Measurements from ENCODE around the gene PDCL3.

PDCL3 gene

DNA sequence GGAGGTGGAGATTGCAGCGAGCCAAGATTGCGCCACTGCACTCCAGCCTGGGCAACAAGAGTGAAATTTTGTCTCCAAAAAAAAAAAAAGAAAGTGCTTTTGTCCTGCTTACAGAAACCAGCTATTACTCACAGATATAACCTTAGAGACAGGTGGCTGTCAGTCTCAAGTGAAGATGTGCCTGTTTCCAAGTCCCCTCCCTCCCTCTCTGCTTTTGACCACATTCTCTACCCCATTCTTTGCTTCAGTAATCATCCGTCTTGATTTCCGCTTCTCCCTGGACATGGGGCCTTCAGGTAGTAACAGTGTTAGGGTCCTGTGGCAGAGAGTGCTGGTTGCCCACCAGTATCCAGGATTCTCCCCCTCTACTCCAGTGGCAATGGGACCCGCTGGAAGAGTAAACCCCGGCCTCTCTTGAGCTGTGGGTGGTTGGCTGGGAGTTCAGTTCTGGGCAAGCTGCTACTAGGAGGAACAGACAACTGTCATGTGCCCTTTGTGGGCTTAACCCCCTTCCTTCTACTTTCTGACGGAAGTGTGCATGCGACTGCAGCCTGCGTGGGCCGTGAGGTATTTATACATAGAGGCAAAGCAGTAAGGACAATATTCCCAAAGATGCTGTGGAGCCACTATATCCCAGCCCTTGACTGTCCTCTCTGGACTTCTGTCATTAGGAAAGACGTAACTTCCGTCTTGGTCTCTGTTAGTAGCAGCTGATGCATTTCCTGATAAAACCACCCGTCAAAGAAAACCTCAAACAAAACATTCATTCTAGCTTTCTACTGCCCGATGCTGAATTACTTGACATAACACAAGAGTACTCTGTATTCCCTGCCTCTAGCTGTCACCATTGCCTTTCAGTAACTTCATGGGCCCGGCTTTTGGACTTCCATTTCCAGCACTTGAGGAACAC, 17.8 kb downstream of the PDCL3 start:
- no peak overlapping the region for H2AFZ ChIP-seq (ENCODE audit: insufficient read depth, low read length, poor library complexity)
- H3K79me1 ChIP-seq (ENCODE audit: low read length), result no peaks in the 10 kb centered on the region
- no peak overlapping the region for H2BK12ac ChIP-seq (ENCODE audit: low read length)
- no peak overlapping the region for H2BK120ac ChIP-seq (ENCODE audit: insufficient read depth, low read length, poor library complexity)
- H3K4me1 ChIP-seq (ENCODE audit: control insufficient read depth in 1 of 2, insufficient read depth in 2 of 2, low read length in 2 of 2), result no peaks in the 10 kb centered on the region
- WGBS (ENCODE audit: extremely low coverage, insufficient coverage, insufficient read length), result no CpG with 5 or more reads among the region's 15 CpGs
- no peak overlapping the region for H4K91ac ChIP-seq (ENCODE audit: low read depth, low read length)
- no peak overlapping the region for H3K14ac ChIP-seq (ENCODE audit: low read length)
- H3K9ac ChIP-seq (ENCODE audit: low read length), result no peak overlapping the region
- no peaks in the 10 kb centered on the region for H3K27me3 ChIP-seq (ENCODE audit: insufficient read depth, low read length)
- no peak overlapping the region for H3K4me3 ChIP-seq (ENCODE audit: low read depth, low read length)
- no peak overlapping the region for H4K8ac ChIP-seq (ENCODE audit: low read depth, low read length)
- peaks cover 3% of the 10 kb centered on the region in 2 experiments for H3K36me3 ChIP-seq (ENCODE audit: control insufficient read depth in 1 of 2, insufficient read depth in 2 of 2, low read length in 2 of 2)
- H3K4me2 ChIP-seq (ENCODE audit: low read length), result no peak overlapping the region
- no peak overlapping the region for H4K12ac ChIP-seq (ENCODE audit: low read depth, low read length)
- no peak overlapping the region for H2AK5ac ChIP-seq (ENCODE audit: low read length)
- DNase-seq, result no peak
- H3K79me2 ChIP-seq (ENCODE audit: control insufficient read depth, insufficient read depth, low read length, poor library complexity), result no peaks in the 10 kb centered on the region
- no peak overlapping the region for H2BK5ac ChIP-seq (ENCODE audit: low read depth, low read length, poor library complexity)
- H3K23ac ChIP-seq (ENCODE audit: low read length), result no peak overlapping the region
- H3K18ac ChIP-seq (ENCODE audit: low read length), result no peak overlapping the region
- no peak overlapping the region for H3K4ac ChIP-seq (ENCODE audit: low read depth, low read length)
- no peak overlapping the region for H3K27ac ChIP-seq (ENCODE audit: low read depth, low read length)
- H3K9me3 ChIP-seq (ENCODE audit: insufficient read depth, low read depth, low read length), result no peaks in the 10 kb centered on the region

DNA sequence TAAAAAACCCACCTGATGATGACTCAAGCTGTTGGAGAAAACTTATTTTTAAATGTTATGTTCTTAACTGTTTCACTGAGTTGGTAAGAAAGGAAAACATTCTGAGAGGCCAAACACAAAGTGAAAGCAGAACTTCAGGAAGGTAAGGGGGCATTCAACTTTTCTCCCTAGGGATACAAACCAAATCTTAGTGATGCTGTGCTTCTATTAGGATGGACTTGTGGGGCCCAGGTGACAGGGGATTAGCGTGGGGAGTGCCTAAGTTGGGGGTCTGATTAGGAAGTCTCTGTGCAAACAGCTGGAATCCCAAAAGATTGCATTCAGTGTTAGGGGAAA, 18.5 kb downstream of the PDCL3 start:
- Histone ChIP-seq H3K36me3 (ENCODE audit: control insufficient read depth in 1 of 2, insufficient read depth in 2 of 2, low read length in 2 of 2) (peaks cover 3% of the 10 kb centered on the region in 2 experiments), H3K14ac (ENCODE audit: low read length) (no peak overlapping the region), H4K12ac (ENCODE audit: low read depth, low read length) (no peak overlapping the region), H3K23ac (ENCODE audit: low read length) (no peak overlapping the region), H2BK5ac (ENCODE audit: low read depth, low read length, poor library complexity) (no peak overlapping the region), H3K79me2 (ENCODE audit: control insufficient read depth, insufficient read depth, low read length, poor library complexity) (no peaks in the 10 kb centered on the region), H2AK5ac (ENCODE audit: low read length) (no peak overlapping the region), H2BK12ac (ENCODE audit: low read length) (no peak overlapping the region), H3K4me3 (ENCODE audit: low read depth, low read length) (no peak overlapping the region), H3K9ac (ENCODE audit: low read length) (no peak overlapping the region), H2AFZ (ENCODE audit: insufficient read depth, low read length, poor library complexity) (no peak overlapping the region), H3K18ac (ENCODE audit: low read length) (no peak overlapping the region), H3K4ac (ENCODE audit: low read depth, low read length) (no peak overlapping the region), H4K91ac (ENCODE audit: low read depth, low read length) (no peak overlapping the region), H3K79me1 (ENCODE audit: low read length) (no peaks in the 10 kb centered on the region), H3K9me3 (ENCODE audit: insufficient read depth, low read depth, low read length) (no peaks in the 10 kb centered on the region), H3K27me3 (ENCODE audit: insufficient read depth, low read length) (no peaks in the 10 kb centered on the region), H3K4me1 (ENCODE audit: control insufficient read depth in 1 of 2, insufficient read depth in 2 of 2, low read length in 2 of 2) (no peaks in the 10 kb centered on the region), H4K8ac (ENCODE audit: low read depth, low read length) (no peak overlapping the region), H3K27ac (ENCODE audit: low read depth, low read length) (no peak overlapping the region), H2BK120ac (ENCODE audit: insufficient read depth, low read length, poor library complexity) (no peak overlapping the region), H3K4me2 (ENCODE audit: low read length) (no peak overlapping the region)
- DNase-seq, result no peak
- no CpG with 5 or more reads among the region's 1 CpG for WGBS (ENCODE audit: extremely low coverage, insufficient coverage, insufficient read length)

DNA sequence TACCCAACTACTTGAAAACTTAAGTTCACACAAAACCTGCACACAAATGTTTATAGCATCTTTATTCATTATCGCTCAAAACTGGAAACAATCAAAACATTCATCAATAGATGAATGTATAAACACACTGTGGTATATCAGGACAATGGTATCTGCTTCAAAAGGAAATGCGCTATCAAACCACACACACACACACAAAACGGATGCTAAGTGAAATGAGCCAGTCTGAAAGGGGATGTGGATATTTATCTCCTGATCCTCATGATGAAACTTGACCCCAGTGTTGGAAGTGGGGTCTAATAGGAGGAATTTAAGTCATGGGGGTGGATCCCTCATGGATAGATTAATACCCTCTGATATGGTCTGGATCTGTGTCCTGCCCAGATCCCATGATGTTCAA, 22.0 kb downstream of the PDCL3 start:
- H3K9me3 ChIP-seq (ENCODE audit: insufficient read depth, low read depth, low read length), result peaks cover 1% of the 10 kb centered on the region
- H3K27me3 ChIP-seq (ENCODE audit: insufficient read depth, low read length), result no peaks in the 10 kb centered on the region
- no peak overlapping the region for H4K12ac ChIP-seq (ENCODE audit: low read depth, low read length)
- H2BK12ac ChIP-seq (ENCODE audit: low read length), result no peak overlapping the region
- H2AK5ac ChIP-seq (ENCODE audit: low read length), result no peak overlapping the region
- H3K36me3 ChIP-seq (ENCODE audit: control insufficient read depth in 1 of 2, insufficient read depth in 2 of 2, low read length in 2 of 2), result no peaks in the 10 kb centered on the region
- H3K4me3 ChIP-seq (ENCODE audit: low read depth, low read length), result no peak overlapping the region
- H3K79me2 ChIP-seq (ENCODE audit: control insufficient read depth, insufficient read depth, low read length, poor library complexity), result no peaks in the 10 kb centered on the region
- H3K4ac ChIP-seq (ENCODE audit: low read depth, low read length), result no peak overlapping the region
- no peak for DNase-seq
- no peak overlapping the region for H3K4me2 ChIP-seq (ENCODE audit: low read length)
- no peak overlapping the region for H2AFZ ChIP-seq (ENCODE audit: insufficient read depth, low read length, poor library complexity)
- no peak overlapping the region for H4K91ac ChIP-seq (ENCODE audit: low read depth, low read length)
- no peak overlapping the region for H3K18ac ChIP-seq (ENCODE audit: low read length)
- no peak overlapping the region for H3K27ac ChIP-seq (ENCODE audit: low read depth, low read length)
- no peak overlapping the region for H3K14ac ChIP-seq (ENCODE audit: low read length)
- H4K8ac ChIP-seq (ENCODE audit: low read depth, low read length), result no peak overlapping the region
- no peak overlapping the region for H2BK5ac ChIP-seq (ENCODE audit: low read depth, low read length, poor library complexity)
- H3K9ac ChIP-seq (ENCODE audit: low read length), result no peak overlapping the region
- no peak overlapping the region for H2BK120ac ChIP-seq (ENCODE audit: insufficient read depth, low read length, poor library complexity)
- WGBS (ENCODE audit: extremely low coverage, insufficient coverage, insufficient read length), result no CpG with 5 or more reads among the region's 3 CpGs
- H3K79me1 ChIP-seq (ENCODE audit: low read length), result no peaks in the 10 kb centered on the region
- no peaks in the 10 kb centered on the region for H3K4me1 ChIP-seq (ENCODE audit: control insufficient read depth in 1 of 2, insufficient read depth in 2 of 2, low read length in 2 of 2)
- no peak overlapping the region for H3K23ac ChIP-seq (ENCODE audit: low read length)

DNA sequence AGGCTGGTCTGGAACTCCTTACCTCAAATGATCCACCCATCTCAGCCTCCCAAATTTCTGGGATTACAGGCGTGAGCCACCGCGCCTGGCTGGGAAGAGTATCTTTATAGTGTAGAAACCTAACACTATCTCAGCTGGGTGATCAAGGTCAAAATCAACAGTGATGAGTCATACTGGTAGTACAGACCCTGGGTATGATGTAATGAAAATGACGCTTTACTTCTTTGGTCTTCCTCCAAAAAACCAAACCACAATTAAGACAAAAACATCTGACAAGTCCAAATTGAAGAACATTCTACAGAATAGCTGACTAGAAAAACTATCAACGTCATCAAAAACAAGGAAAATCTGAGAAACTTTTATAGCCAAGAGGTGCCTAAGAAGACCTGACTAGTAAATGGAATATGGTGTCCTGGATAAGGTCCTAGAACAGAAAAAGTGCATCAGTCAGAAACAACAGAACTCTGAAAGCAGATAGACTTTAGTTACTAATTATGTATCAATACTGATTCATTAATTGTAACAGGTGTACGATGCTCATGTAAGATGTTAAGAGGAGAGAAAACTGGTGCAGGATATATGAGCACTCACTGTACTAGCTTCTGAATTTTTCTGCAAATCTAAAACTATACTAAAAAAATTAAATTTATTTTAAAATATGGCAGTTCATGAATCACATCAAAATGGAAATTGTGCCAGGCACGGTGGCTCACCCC, 25.4 kb downstream of the PDCL3 start:
- peak in 1 of 2 donors; percentile 27 for DNase-seq
- H2AK5ac ChIP-seq (ENCODE audit: low read length), result no peak overlapping the region
- no peak overlapping the region for H3K4me3 ChIP-seq (ENCODE audit: low read depth, low read length)
- no peak overlapping the region for H3K27ac ChIP-seq (ENCODE audit: low read depth, low read length)
- no peak overlapping the region for H3K14ac ChIP-seq (ENCODE audit: low read length)
- no peak overlapping the region for H3K9ac ChIP-seq (ENCODE audit: low read length)
- H4K12ac ChIP-seq (ENCODE audit: low read depth, low read length), result no peak overlapping the region
- no peaks in the 10 kb centered on the region for H3K27me3 ChIP-seq (ENCODE audit: insufficient read depth, low read length)
- no peak overlapping the region for H3K4ac ChIP-seq (ENCODE audit: low read depth, low read length)
- no peak overlapping the region for H2BK5ac ChIP-seq (ENCODE audit: low read depth, low read length, poor library complexity)
- H3K23ac ChIP-seq (ENCODE audit: low read length), result no peak overlapping the region
- no peak overlapping the region for H3K18ac ChIP-seq (ENCODE audit: low read length)
- H3K36me3 ChIP-seq (ENCODE audit: control insufficient read depth in 1 of 2, insufficient read depth in 2 of 2, low read length in 2 of 2), result no peaks in the 10 kb centered on the region
- H4K91ac ChIP-seq (ENCODE audit: low read depth, low read length), result no peak overlapping the region
- H3K79me2 ChIP-seq (ENCODE audit: control insufficient read depth, insufficient read depth, low read length, poor library complexity), result no peaks in the 10 kb centered on the region
- no peak overlapping the region for H2BK12ac ChIP-seq (ENCODE audit: low read length)
- no peaks in the 10 kb centered on the region for H3K4me1 ChIP-seq (ENCODE audit: control insufficient read depth in 1 of 2, insufficient read depth in 2 of 2, low read length in 2 of 2)
- no peak overlapping the region for H4K8ac ChIP-seq (ENCODE audit: low read depth, low read length)
- WGBS (ENCODE audit: extremely low coverage, insufficient coverage, insufficient read length), result no CpG with 5 or more reads among the region's 7 CpGs
- no peaks in the 10 kb centered on the region for H3K79me1 ChIP-seq (ENCODE audit: low read length)
- H2AFZ ChIP-seq (ENCODE audit: insufficient read depth, low read length, poor library complexity), result no peak overlapping the region
- H3K9me3 ChIP-seq (ENCODE audit: insufficient read depth, low read depth, low read length), result peaks cover 1% of the 10 kb centered on the region
- no peak overlapping the region for H3K4me2 ChIP-seq (ENCODE audit: low read length)
- no peak overlapping the region for H2BK120ac ChIP-seq (ENCODE audit: insufficient read depth, low read length, poor library complexity)
